Measurements from ENCODE around the gene TNS1. TPM values are rescaled to one million over a fixed set of nuclear protein-coding genes. Genes with fewer than 3 reads are reported as not detected.
A peak's percentile ranks its signal among the peaks of the same experiment; 100 is the strongest.

The TNS1 gene
- total RNA-seq, 1 donor from 2014 or later, result 828 TPM

- peak; percentile 17 for DNase-seq
- no peak overlapping the region for H3K4me3 ChIP-seq
- intact Hi-C loops (cut with micrococcal nuclease), result no loop called here
- peaks cover 86% of the 10 kb centered on the region for H3K36me3 ChIP-seq
- peak overlapping the region; percentile 95 for H3K27ac ChIP-seq (replicated peaks)
- H3K9me3 ChIP-seq (replicated peaks), result no peaks in the 10 kb centered on the region
- peaks cover 100% of the 10 kb centered on the region for H3K4me1 ChIP-seq
- no peaks in the 10 kb centered on the region for H3K27me3 ChIP-seq (ENCODE audit: low read depth)
- TF ChIP-seq CTCF (IDR thresholded peaks at IDR 0.05; ENCODE audit: borderline replicate concordance), result no peak
Observed at GRCh38 chr2:217822296-217823252, 180.2 kb downstream of the TNS1 start.

- TF ChIP-seq CTCF (IDR thresholded peaks at IDR 0.05; ENCODE audit: borderline replicate concordance), result no peak
- intact Hi-C loops (cut with micrococcal nuclease), result no loop called here
- peaks cover 100% of the 10 kb centered on the region for H3K4me1 ChIP-seq
- H3K36me3 ChIP-seq, result peaks cover 96% of the 10 kb centered on the region
- no peaks in the 10 kb centered on the region for H3K27me3 ChIP-seq (ENCODE audit: low read depth)
- no peak overlapping the region for H3K4me3 ChIP-seq
- H3K27ac ChIP-seq (replicated peaks), result peak overlapping the region; percentile 95
- no peaks in the 10 kb centered on the region for H3K9me3 ChIP-seq (replicated peaks)
- peak; percentile 15 for DNase-seq
Observed at GRCh38 chr2:217821536-217822147, 181.2 kb downstream of the TNS1 start.

- DNase-seq, result no peak
- H3K4me1 ChIP-seq, result peaks cover 100% of the 10 kb centered on the region
- H3K4me3 ChIP-seq, result no peak overlapping the region
- no peak for TF ChIP-seq CTCF (IDR thresholded peaks at IDR 0.05; ENCODE audit: borderline replicate concordance)
- intact Hi-C loops (cut with micrococcal nuclease), result no loop called here
- H3K27me3 ChIP-seq (ENCODE audit: low read depth), result no peaks in the 10 kb centered on the region
- peaks cover 96% of the 10 kb centered on the region for H3K36me3 ChIP-seq
- no peaks in the 10 kb centered on the region for H3K9me3 ChIP-seq (replicated peaks)
- peak overlapping the region; percentile 95 for H3K27ac ChIP-seq (replicated peaks)
Observed at GRCh38 chr2:217820904-217821303, 181.9 kb downstream of the TNS1 start.

GRCh38 chr2:217820091-217820819 lies 182.5 kb downstream of the TNS1 start:
- intact Hi-C loops (cut with micrococcal nuclease), result no loop called here
- Histone ChIP-seq H3K4me3 (no peak overlapping the region), H3K9me3 (replicated peaks) (no peaks in the 10 kb centered on the region), H3K27me3 (ENCODE audit: low read depth) (no peaks in the 10 kb centered on the region), H3K36me3 (peaks cover 96% of the 10 kb centered on the region), H3K4me1 (peaks cover 100% of the 10 kb centered on the region), H3K27ac (replicated peaks) (peak overlapping the region; percentile 95)
- no peak for DNase-seq
- no peak for TF ChIP-seq CTCF (IDR thresholded peaks at IDR 0.05; ENCODE audit: borderline replicate concordance)

- DNase-seq, result no peak
- Histone ChIP-seq H3K4me1 (peaks cover 100% of the 10 kb centered on the region), H3K36me3 (peaks cover 97% of the 10 kb centered on the region)
Observed at GRCh38 chr2:217818293-217818850, 184.4 kb downstream of the TNS1 start.

More at GRCh38 chr2:217818293-217818850, 184.4 kb downstream of the TNS1 start:
- no peak overlapping the region for H3K4me3 ChIP-seq
- H3K27me3 ChIP-seq (ENCODE audit: low read depth), result no peaks in the 10 kb centered on the region
- intact Hi-C loops (cut with micrococcal nuclease), result no loop called here
- H3K27ac ChIP-seq (replicated peaks), result peak overlapping the region; percentile 95
- H3K9me3 ChIP-seq (replicated peaks), result no peaks in the 10 kb centered on the region
- no peak for TF ChIP-seq CTCF (IDR thresholded peaks at IDR 0.05; ENCODE audit: borderline replicate concordance)
